K562 (cell line): Measurements from ENCODE around the gene LRRC4C.

Experiments used
- MAFK ChIP-seq: IDR thresholded peaks from 2 replicates; pipeline ENCODE4 v1.6.1; 2011; ENCODE audit warnings: low read length, improper control_type of control experiment
- NFYB ChIP-seq: IDR thresholded peaks from 2 replicates; pipeline ENCODE4 v1.6.1; 2011; ENCODE audit warnings: mild to moderate bottlenecking, moderate library complexity; ENCODE audit not compliant: insufficient read length; ENCODE audit errors: extremely low read depth
- TCF3 ChIP-seq: sonication (generic); formaldehyde crosslinking; IDR thresholded peaks from 2 replicates; pipeline ENCODE4 v1.4.0; 2020; ENCODE audit warnings: mild to moderate bottlenecking, missing genetic modification reagents
- ZNF232 ChIP-seq: sonication (generic); formaldehyde crosslinking; IDR thresholded peaks from 2 replicates; pipeline ENCODE4 v1.8.0; 2022; ENCODE audit warnings: mild to moderate bottlenecking, missing genetic modification reagents
- ZNF263 ChIP-seq: sonication (generic); formaldehyde crosslinking; IDR thresholded peaks from 2 replicates; pipeline ENCODE4 v1.8.0; 2022; ENCODE audit warnings: mild to moderate bottlenecking, missing genetic modification reagents, borderline replicate concordance

DNA sequence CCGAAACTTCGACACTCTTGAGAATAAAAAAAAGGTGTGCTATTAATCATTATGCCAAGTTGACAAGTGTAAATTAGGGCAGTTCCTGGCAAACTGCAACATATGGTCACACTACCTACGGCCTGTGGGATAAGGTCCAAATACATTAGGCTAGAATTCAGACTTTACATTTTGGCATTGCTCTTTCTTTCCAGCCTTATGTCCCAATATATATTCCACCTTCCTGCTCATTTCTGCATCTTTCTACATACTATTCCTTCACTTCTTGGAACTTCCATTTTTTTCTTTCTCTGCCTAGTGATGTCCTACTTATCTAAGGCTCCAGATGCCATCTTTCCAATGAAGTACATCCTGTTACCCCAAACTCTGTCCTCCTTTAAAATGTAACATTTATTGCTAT, 577.2 kb downstream of the LRRC4C start:
- TF ChIP-seq NFYB (no peak), MAFK (no peak), TCF3 (no peak), ZNF263 (CRISPR knock-in tag) (no peak), ZNF232 (no peak)
